NCI-H1930 (cell line): ENCODE results near the gene RPS4Y1.
"Not testable (repeated sequence)": the region's sequence is repeated elsewhere in the genome, so short reads cannot be mapped to it uniquely, and the experiment has no call there.

Experiments used
- DNase-seq, 2 experiments: peaks; one replicate each; lab custom pipeline; 2025; lab: John Stamatoyannopoulos, UW

Gene RPS4Y1

DNA sequence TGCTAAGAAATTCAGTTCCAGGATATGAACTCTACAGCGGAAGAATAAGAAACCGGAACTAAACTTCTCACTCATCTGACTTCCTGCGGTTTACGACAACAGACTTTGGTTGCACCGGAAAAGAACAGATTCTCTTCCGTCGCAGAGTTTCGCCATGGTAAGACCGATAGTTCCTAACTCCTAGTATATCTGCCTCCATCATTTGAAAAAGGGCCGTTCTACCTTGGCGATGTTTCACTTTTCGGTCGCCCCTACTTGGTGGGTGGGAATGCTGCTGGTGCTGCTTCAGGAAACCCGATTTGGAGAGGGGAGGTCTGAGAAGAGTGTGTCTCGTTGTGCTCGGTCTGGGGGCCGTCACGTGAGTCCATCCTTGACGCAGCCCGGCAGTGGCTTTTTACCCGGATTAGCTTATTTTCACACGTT, at the start of gene RPS4Y1:
Gene RPS4Y1, plus strand, starts transcription at position 132 of the 423 bp plus-strand sequence. Its CDS starts 23 bp downstream, at position 155.
- DNase-seq, result no peak

DNA sequence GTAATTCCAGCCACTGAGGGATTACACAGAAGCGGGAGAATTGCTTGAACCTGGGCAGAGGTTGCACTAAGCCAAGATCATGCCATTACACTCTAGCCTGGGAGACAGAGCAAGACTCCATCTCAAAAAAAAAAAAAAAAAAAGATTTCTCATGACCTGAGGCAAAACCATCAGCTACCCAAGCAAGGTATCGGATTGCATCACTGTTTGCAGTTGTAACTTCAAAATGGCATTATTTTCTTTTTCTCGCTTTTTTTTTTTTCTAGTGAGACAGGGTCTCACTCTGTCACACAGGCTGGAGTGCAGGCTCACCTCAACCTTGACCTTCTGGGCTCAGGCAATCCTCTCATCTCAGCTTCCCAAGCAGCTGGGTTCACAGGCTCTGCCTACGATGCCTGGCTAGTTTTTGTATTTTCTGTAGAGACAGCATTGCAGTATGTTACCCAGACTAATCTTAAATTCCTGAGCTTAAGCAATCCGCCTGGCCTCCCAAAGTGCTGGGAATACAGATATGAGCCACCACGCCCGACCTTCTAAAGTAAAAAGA, 44.4 kb upstream of the RPS4Y1 start:
- no peak for DNase-seq

DNA sequence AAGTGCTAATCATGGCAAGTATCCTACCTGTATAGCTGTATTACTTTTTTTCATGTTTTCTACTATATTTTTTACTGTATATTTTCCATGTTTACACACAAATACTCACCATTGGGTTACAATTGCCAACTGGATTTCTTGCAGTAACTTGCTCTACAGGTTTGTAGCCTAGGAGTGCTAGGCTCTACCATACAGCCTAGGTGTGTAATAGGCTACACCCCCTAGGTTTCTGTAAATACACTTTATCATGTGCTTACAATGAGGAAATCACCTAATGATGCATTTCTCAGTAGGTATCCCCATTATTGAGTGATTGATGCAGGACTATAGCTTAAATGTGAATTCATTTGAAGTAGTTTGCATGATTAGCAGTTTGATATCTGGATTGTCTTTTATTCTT, 43.4 kb upstream of the RPS4Y1 start:
- DNase-seq, result no peak

DNA sequence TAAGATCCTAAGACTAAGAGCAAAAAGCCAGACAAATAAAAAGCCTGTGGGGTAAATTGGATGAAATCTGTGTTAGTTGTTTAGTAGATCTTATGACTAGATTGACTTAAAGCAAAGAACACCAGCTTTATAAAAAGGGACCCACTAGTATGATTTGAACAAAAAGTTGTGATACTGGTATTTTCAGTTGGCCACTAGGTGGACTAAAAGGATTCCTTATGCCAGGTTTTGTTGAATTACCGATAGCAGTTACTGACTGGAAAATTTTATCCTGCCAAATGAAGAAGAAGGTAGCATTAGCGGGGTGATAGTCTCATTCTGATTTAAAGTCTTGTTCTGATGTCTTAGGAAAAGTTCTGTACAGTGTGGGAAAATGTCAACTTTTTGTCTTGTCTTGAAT, 41.2 kb upstream of the RPS4Y1 start:
- DNase-seq, result no peak

DNA sequence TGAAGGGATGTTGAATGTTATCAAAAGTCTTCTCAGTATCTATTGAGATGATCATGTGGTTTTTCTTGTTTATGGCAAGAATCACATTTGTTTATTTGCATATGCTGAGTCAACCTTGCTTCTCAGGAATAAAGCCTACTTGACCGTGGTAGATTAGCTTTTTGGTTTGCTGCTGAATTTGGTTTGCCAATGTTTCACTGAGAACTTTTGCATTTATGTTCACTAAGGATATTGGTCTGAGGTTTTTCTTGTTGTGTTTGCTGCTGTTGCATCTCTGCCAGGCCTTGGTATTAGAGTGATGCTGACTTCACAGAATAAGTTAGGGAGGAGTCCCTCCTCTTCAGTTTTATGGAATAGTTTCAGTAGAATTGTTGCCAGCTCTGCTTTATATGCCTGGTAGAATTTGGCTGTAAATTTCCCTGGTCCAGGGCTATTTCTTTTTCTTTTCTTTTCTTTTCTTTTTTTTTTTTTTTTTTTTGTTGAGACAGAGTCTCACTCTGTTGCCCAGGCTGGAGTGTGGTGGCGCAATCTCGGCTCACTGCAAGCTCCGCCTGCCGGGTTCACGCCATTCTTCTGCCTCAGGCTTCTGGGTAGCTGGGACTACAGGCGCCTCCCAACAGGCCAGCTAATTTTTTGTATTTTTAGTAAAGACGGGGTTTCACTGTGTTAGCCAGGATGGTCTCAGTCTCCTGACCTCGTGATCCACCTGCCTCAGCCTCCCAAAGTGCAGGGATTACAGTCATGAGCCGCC, 24.1 kb upstream of the RPS4Y1 start:
- not testable (repeated sequence) for DNase-seq

DNA sequence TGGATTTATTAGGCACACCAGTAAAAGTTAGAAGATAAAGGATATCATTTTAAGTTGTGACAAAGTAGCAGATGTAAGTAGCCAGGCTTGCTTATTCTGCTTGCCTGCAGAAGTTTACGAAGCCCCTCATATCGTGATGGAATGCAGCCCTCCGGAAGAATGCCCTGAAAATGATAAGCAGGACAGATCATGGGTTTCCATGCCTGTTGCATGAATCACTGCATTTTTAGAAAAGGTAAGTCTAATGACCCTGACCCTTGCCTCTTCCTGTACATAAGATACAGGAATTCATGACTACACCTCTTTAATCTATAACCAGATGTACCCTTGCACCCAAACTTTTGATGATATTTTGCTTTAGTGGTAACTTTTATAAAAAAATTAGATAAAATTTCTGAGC, 16.9 kb upstream of the RPS4Y1 start:
- DNase-seq, result no peak

DNA sequence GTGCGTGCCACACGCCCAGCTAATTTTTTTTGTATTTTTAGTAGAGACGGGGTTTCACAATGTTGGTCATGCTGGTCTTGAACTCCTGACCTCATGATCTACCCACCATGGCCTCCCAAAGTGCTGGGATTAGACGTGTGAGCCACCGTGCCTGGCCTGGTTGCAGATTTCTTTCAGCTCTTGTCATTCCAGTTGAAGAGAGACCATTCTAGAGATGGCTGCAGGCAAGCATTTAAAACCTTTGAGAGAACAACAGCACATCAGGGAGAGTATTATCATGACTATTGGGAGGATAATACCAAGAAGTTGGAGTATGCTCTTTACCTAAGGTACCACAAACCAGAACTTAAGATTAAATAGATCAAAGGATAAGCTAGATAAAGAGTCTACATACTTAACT, 12.9 kb upstream of the RPS4Y1 start:
- DNase-seq, result no peak

DNA sequence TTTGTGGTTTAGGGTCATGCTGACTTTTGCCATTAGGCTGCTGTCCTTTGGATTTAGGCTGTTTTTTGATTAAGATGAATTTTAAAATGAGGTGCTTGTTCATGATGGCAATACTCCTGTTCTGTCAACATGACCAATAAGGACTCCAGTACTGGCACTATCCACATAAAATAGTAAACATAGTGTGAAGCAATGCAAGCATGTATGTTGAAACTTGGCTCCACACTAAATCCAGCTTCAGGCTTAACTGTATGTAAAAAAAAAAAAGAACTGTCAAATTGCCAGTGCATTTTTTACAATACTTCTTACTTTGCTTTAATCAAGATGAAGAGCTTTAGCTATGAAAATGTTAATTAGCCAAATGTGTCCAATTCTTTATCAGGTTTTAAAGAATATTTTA, 6.2 kb upstream of the RPS4Y1 start:
- DNase-seq, result no peak

DNA sequence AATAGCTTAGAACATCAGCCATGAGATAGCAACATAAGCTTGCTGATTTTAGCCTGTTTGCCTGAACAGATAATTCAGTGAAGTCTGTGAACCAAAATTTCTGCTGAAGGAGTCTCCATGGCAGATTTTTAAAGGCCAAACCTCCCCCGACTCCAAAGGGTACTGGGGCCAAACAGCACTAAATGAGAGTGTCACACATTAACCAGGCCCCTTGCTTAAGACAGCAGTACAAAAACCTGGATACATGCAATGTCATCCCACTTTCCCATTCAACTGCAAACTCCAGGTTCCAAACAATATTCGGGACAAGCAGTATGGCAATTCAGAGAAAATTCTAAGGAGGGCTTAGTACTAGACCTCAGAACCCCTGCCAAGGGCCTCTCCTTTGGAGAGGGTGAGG, 4.3 kb upstream of the RPS4Y1 start:
- no peak for DNase-seq

DNA sequence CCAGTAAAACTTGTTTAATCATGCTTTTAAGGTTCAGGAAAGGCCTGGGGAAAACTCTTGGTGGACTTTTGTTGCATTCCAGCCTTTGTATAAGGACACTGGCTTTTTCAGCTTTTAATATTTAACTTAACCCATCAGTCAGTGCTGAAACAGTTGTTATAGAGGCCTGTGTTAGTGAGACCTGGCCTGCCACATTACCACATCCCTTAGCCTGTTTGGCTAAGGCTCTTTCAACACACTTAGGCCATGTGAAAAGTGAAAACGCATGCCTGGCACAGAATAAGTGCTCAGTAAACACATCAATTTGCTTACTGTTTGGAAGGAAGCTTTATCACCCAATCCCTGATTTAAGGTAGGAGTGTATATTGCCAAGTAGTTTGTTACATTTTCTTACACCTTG, 3.5 kb upstream of the RPS4Y1 start:
- no peak for DNase-seq

DNA sequence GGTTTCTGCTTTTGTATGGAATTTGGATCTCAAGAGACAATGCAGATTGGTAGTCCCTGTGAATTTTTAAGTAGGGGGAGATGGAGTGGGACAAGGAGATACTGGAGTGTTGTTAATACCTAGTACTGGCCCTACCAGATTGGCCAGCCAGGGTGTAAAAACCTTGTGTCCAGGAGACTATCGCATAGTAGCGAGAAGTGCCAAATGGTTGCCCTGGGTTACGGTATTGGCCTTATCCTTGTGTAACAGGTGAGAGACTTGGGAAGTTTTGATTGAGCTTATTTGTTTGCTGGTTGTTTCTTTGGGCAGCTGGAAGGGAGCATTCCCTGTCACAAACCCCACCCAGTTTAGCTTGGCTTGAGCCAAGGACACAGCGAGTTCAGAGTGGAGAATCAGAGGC, 5.4 kb downstream of the RPS4Y1 start:
- no peak for DNase-seq

DNA sequence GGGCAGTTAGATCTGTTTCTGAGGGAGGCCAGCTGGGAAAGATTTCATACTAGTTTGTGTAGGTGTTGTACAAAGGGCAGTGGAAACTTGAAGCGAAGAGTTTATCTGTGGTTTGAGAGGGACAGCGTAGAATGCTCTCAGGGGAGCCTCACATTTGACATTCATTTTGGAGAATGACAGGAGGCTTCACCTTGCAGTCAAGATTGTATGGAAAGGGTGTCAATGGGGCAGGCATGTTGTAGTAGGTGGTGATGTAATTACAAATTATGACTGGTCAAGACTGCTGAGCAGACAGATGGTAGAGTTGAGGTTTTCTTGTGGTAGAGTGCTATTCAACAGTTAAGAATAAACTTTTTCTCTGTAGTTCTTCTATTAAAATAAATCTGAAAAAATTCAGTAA, 7.0 kb downstream of the RPS4Y1 start:
- DNase-seq, result no peak

DNA sequence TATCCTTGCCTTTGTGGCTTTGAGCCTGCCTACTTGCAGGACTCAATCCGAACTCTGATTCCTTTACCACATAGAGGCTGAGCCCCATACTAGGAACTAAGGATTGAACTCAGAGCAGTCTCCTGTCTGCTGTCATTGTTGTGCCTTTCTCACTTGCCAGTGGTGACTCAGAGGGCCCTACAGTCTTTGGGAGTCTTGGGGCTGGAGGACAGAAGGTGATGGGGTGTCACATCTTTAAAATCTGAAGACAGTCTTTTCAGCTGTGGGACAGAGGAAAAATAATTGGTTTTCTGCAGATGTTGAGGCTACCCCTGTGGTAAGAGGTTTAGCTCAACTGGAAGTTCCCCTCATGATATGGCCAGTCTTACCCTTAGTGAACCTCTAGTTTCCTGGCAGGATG, 8.0 kb downstream of the RPS4Y1 start:
- no peak for DNase-seq

DNA sequence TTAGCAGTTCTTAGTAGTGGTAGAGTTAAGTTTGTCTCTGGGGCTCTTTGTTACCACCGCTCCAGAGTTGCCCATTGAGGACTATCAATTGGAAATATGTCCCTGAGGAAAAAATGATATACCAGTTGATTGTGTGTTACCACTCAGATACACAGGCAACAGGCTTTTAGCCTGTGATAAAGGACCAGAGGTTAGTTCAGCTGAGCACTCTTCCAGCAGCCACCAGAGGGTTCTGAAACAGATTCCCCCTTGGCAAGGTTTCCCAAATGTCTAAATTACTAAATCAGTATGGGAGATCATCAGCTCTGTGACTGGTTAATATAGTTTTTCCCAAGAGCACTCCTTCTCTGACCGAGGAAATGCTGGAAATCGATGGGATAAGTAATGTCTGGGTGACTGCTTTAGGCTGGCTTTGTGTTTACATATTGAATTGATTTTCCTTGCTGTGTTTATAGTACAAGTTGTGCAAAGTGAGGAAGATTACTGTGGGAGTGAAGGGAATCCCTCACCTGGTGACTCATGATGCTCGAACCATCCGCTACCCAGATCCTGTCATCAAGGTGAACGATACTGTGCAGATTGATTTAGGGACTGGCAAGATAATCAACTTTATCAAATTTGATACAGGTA, 12.9 kb downstream of the RPS4Y1 start:
- DNase-seq, result no peak

DNA sequence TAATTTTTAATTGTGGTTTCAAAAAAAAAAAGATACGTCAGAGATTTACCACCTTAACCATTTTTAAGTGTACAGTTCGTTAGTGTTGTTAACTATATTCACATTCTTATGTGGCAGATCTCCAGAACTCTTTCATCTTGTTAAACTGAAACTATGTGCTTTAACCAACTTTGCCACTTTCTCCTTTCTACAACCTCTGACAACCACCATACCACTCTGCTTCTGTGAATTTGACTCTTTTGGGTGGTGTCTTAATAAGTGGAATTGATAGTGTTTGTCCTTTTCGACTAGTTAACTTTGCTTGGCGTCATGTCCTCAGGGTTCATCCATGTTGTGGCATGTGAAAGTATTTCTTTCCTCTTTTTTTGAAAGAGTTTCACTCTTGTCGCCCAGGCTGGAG, 15.7 kb downstream of the RPS4Y1 start:
- DNase-seq, result no peak

DNA sequence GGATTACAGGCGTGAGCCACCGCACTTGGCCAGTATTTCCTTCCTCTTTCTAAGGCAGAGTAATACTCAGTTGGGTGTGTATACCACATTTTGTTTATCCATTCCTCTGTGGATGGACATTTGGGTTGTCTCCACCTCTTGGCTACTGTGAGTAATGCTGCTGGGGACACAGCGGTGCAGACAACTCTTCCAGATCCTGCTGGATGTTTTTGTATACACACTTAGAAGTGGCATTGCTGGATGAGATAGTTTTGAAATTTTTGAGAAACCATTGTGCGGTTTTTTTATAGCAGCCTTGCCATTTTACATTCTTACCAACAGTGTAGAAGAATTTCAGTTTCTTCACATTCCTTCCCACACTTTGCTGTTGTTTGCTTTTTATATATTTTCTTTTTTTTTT, 16.3 kb downstream of the RPS4Y1 start:
- no peak for DNase-seq

DNA sequence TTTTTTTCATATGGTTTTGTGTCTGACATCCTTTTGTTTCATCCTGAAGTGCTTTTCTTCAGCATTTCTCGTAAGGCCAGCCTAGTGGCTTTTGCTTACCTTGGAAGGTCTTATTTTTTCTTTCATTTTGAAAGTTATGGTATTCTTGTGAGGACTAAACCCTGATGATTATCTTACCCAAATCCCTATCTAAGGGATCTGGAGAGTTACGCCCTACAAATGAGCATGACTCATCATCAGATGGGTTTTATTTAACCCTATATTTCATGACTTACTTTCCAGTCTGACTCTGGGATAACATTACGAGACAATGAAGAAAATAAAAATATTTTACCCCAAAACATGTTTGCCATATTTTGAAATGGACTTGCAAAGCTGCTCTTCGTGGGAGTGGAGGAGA, 18.4 kb downstream of the RPS4Y1 start:
- DNase-seq, result no peak

DNA sequence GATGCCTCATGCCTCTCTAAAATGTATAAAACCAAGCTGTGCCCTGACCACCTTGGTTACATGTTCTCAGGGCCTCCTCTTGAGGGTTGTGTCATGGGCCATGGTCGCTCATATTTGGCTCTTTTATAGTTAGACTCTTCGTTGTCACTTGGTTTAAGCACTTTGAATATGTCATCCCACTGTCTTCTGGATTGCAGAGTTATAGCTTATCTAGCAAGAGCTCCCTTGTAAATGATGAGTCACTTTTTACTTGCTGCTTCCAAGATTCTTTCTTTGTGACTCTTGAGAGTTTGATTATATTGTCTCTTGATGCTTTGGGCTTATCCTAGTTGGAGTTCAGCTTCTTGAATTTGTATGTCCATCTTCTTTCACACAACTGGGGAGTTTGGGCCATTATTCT, 19.1 kb downstream of the RPS4Y1 start:
- no peak for DNase-seq

DNA sequence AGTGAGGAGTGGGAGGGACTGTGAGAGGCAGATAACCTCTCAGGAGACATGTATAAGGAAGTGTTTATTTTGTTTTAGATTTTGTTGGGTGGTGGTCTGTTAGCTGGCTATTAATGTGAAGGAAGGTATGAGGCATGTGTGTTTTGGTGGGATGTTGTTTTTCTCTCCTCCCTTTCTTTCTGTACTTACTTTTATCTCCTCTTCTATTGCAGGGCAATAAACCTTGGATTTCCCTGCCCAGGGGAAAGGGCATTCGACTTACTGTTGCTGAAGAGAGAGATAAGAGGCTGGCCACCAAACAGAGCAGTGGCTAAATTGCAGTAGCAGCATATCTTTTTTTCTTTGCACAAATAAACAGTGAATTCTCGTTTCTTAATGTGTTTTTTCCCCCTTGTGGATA, 25.2 kb downstream of the RPS4Y1 start:
- no peak for DNase-seq

DNA sequence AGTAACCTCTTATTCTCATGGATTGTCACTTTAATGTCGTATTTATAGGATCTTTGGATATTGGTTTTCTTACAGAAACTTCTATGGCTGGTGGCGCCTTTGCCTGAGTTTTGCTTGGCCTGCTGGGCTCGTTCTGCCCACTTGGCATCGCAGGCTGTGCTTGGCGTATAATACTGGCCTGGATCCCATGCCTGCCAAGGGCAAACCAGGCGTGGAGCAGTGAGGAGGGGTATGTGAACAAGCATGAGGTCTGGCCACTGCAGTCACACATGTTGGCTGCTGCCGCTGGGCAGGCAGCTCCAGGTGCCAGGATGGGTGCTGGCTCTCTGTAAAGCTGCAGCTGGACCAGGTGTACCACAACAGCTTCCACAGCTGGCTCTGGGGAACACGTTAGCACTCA, 26.1 kb downstream of the RPS4Y1 start:
- no peak for DNase-seq

DNA sequence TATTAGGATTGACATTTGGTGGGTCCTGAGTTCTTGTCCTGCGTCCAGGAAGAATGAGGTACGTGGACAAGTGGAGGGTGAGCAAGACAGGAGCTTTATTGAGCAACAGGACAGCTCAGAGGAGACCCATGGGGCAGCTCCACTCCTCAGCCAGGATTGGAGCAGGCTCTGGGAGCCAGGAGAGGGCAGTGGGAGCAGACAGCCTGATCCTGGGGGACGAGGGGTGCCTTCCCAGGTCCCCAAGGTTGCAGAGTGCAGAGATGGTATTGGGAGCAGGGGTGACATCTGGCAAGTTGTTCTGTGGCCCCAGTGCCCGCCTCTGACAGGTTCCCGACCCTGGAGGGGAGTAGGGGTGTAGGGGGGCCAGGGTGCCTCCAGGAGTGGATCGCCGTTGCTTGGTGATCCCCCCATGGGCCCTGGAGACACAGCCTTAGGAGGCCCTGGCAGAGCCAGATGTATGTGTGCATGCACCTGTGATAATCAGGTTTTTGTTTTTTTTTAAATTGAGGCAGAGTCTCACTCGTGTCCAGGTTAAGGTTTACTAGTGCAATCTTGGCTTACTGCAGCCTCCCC, 26.7 kb downstream of the RPS4Y1 start:
- DNase-seq, result no peak

DNA sequence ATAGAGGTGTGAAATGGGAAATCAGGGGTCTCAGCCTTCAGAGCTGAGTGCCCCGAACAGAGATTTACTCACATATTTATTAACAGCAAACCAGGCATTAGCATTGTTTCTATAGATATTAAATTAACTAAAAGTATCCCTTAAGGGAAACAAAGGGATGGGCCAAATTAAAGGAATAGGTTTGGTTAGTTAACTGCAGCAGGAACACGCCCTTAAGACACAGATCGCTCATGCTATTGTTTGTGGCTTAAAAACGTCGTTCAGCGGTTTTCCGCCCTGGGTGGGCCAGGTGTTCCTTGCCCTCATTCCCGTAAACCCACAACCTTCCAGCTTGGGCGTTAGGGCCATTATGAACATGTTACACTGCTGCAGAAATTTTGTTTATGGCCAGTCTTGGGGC, 30.8 kb downstream of the RPS4Y1 start:
- DNase-seq, result not testable (repeated sequence)

DNA sequence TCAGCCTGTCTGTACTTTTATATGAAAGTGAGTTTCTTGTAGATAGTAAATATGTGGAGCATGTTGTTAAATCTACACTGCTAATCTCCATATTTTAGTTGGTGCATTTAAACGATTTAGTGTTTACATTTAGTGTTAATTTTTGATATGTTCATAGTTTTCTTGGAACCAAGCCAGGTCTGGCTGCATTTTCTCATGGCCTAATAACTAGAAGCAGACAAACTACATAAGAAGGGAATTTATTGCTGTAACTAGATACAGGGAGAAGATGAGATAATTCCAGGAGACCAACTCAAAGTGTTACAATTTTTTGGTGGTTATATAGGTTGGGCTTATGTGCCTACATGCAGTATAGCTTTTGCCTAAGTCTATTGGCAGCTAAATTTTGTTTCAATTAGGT, 32.8 kb downstream of the RPS4Y1 start:
- no peak for DNase-seq
